Stimulated activated CD8-positive, alpha-beta memory T cell treated with anti-CD3 and anti-CD28 coated beads, Interleukin-2, amount 100 ng/mL, for 48 hours (primary cell): ENCODE measurements around the gene CASK.

Experiments
- DNase-seq, 2 donors: peaks; one replicate each; pipeline ENCODE4 v3.0.0-alpha.2; 2020; ENCODE audit warnings: low read depth in 2 of 2

The CASK gene

DNA sequence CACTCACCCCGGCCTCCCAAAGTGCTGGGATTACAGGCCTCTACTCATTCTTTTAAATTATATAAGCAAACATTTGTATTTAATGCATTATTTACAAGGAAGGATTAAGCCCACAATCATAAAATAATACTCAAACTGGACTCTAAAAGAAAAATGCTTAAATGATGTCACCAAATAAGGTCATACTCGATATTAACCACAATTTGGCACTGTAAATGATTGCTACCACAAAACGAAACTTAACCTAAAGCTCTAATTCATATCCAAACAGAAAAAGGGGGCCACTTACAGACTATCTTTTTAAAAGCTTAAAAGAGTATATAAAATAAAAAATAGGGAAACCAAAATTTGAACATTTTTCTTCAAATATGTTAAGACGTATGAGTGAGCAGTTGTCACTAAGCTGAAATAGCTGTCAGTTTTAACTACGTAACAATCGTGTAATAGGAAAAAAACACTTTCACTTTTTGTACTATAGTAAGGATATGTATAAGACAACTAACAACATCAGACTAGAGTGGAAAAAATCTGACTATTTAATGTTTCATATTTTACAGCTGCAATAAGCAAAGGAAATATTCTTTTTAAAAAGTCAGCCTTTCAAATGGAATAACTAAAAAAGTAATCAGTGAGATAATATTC, 342.8 kb downstream of the CASK start:
- no peak for DNase-seq

DNA sequence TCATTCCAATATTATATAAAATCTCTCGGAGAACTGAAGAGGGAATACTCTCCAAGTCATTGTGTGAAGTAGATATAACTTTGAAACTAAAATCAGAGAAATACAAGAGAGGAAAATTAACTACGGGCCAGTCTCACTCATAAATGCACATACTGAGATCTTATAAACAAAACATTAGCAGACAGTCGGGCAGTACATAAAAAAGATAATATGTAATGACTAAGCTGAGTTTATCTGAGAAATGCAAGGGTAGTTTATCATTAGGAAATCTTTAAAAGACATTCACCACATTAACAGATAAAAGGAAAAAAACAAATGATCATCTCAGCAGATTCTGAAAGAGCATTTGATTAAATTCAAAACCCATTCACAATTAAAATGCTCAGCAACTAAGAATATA, 359.5 kb downstream of the CASK start:
- no peak for DNase-seq

DNA sequence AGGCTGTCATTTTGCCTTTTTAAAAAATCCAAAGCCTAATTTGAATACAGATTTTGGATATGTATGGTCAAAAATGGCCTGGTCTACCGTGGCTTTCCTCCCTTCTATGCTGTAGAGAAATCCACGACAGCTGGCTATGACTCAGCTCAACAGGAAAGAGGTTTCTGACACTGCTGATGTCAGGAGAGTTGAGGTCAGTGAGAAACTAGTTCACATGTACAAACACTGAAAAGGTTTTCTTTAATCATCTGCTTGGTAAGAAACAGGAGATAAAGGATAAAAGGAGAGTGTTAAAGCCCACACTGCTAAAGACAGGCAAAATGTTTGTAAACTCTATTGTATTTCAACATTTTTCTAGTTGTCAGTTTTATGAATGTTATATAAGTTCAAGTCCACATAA, 362.3 kb downstream of the CASK start:
- DNase-seq = peak in 1 of 2 donors; percentile 5

DNA sequence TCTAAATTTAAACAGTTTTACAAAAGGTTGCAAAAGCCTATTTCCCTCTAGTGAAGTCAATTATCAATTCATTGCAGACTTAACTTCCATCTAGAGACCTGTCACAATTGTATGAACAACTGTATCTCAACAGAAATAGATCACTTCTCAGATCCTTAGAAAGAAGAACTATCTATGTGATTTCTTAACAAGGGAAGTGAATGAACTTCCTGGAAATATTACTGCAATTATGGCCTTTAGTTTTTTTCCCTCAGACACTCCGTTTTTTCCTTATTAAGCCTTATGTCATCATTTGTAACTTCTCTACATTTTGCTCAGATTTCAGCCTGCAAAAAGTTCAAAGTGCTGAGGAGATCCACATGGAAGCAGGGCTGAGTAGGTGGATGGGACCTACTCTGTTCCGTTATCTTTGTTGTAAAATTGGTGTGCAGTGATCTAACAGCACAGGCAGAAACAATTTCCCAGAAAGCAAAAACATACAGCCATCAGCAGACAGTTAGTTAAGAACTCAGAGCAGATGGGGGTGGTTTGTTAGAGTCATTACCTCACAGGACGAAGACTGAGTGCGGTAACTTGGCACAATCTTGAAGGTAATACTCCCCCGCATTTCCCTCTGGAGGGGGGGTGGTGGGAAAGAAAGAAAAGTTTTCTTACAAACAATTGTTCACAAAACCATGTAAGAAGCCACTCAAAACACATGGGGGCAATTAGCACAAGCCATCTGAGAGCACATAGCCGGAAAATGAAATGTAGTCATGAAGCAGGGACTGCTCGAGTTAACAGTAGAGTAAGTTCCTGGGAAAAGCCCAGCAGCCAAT, 363.9 kb downstream of the CASK start:
- peak in 1 of 2 donors; percentile 5 for DNase-seq

DNA sequence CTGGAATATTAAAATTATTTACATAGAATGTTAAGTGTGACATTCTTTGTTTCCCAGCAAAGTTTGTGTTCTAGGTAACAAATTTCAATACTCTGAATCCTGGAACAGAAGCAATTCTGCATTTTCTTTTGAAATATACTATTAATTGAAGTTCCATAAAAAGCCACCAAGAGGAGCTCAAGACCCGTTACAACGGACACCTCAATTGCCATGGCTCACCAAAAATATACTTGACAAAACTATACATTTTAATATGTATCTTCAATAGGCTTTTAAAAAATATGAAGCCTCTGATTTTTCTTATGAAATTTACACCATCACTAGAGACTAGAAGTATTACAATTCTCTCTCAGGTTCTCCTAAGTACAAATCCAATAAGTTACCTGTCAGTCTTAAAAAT, 364.8 kb downstream of the CASK start:
- DNase-seq = no peak

DNA sequence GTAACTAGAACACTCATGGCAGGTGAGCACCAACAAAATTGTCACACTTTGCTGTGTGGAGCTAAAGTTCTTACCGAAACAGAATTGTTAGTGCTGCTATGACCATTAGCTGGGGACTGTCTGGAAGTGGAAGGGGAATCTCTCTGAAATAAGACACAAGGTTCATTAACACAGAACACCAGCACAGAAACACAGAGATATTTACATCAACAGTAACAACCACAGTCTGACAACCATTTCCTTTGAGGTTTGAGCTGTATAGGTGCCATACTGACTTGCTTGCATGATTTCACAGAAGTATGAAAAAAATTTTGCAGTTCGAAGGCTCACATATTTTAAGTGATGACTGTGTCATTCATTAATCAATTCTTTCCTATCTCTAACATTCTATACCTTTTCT, 366.4 kb downstream of the CASK start:
- no peak for DNase-seq

DNA sequence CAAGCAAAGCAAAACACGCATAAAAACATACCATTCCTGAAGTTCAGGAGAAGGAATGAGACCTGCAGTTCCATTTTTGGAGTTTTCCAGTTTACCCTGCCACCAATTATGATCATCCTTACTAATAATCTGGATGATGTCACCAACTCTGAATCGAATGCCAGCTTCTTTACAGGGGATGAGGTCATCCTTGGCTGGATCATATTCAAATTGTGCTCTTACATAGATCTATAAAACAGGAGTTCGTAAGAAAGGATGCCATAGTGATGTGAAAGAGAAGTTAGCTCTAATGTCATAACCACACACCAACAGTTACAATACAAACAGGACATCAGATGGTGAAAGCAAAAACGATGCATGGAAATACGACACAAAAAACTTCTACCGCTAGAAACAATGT, 369.7 kb downstream of the CASK start:
- DNase-seq = no peak

DNA sequence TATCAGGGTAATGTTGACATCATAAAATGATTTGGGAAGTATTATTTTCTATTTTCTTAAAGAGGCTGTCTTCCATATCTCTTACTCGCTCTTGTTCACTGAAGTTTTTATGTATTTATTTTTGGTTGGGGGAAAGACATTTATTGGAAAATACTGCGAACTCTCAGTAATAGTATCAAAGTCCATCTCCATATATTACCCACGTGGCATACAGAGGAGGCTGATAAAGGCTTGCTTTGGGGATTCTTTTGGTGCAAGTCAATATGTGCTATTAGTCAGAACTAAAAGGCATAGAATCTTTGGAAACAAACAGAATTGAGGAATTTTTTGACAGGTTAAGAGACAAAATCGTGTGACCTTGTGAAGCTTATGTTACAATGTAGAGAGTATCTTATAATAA, 374.9 kb downstream of the CASK start:
- no peak for DNase-seq

DNA sequence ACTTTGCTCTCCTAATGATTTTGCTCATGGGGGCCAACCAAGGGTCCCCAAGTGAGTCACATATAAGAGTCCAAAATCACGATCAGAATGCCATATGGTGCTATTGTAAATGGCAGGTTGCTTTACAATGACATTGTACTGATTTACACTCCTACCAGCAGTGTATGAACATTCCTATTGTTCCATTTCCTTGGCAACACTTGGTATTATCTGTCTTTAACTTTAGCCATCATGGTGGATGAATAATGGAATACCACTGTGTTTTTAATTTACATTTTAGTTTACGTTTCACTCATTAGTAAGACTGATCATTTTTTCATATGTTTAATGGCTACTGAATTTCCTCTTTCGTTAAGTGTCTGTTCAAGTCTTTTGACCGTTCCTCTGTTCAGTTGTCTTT, 379.7 kb downstream of the CASK start:
- no peak for DNase-seq

DNA sequence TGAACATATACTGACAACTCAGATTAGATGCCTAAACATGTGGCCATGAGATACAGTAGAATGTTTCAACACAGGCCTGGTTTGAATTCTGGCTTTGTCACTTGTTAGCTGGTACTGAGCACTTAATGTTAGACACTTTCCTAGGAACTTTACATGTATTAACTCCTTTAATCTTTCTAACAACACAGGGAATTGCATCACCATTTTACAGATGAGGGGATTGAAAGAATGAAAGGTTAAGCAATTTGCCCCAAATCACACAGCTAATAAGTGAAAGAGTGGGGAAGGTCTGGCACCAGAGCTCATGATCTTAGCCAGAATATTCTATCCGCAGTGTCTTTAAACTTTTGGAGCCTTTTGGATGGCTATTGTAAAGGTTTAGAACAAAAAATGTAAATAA, 380.3 kb downstream of the CASK start:
- DNase-seq = no peak

DNA sequence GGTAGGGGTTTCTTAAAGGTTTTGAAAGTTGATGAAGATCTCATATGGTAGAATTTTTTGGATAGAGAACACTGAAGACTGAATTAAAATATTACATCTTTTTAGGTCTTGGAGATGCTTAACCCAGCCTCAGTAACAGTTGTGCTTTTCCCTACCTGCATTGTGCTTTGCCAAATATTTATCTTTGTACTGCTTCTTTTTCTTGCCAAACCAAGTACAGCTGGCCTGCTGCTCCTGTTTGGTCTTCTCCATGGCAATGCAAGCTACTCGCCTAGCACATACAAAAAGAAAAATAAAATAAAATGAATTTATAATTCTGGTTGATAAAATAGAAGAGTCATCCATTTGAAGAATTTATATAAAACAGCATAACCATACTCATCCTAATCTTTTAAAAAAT, 380.8 kb downstream of the CASK start:
- no peak for DNase-seq

DNA sequence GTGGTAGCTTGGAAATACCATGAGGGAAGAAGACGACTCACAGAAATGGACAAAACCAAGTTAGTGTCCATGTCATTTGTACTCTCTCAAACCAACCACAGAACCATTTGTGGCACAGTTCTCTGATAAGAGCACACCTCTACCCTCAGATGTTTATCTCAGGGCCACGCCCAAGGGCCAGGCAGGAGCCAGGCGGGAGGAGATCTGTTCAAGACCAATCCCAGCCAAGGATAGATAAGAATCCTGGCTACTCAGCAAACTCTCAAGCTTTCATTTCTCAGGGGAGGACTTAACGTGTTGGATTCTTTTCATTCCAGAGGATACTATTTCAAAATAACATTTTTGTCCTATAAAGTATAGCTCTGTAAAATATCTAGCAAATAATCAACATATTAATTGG, 381.2 kb downstream of the CASK start:
- DNase-seq = no peak

DNA sequence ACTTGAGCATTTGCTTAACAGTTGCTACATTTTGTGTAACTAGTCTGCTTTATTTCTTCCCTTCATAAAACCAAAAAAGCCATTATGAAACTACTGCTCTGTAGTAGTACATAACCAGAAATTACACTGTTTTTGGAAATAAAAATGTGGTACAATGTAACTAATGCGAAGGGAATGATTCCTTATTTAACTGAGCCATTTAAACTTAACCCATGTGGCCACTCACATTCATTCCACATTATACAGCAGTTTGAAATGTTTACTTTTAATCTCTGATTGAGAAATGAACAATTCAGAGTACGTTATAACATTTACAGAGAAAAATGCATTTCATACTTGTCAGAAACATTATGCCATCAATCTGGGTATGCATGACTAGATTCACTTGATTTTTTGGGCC, 382.0 kb downstream of the CASK start:
- DNase-seq = no peak

DNA sequence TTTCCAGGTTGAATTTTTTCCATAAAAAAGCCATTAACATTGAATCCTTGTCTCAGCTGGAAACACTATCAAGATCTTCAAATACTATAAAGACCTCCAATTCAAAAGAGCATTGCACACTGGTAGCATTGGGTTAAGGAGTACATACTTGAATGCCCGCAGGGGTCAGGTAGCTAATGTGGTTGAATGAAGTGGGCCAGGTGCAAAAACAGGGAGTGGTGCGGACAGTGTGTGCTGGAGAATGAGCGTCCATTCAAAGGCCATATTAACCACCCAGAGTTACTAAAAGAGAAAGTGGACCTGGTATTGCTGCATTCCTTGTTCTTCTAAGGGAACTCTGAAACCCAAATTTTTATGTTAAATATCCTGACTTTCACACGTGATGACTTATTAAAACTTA, 384.6 kb downstream of the CASK start:
- DNase-seq = no peak

DNA sequence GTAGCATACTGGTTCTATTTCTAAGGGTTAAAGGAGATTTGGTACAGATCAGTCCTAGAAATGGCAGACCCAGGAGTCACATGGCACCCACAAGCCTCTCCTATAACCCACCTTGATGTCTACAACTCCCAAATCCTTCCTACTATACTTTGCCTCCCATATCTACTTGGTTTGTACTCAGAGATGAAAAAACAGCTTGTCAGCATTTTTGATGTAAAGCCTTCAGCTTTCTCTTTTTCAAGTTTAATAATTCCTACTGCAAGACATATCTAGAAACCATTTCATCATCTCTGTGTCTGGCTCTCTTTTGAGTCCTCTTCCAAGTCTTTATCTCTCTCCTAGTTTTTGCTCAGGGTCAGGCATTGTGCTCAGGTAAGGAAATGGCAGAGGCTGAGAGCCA, 393.3 kb downstream of the CASK start:
- DNase-seq = no peak

DNA sequence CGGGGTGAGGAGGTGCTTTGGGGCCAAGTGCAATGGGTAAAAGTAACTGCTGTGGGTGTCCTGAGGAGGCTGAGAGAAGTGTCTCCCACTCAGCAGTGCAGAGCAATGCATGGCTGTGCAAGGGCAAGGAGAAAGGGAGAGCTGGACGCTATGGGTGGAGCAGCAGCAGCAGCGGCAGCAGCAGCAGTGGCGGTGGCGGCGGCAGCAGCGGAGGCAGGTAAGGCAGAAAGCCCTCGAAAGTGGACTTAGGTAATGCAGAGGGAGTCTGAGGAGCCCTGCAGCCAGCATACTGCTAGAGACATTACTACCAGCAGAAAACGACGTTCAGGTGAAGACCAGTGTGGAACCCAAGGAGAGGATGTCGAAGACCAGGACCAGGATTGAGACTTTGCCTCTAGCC, 394.1 kb downstream of the CASK start:
- DNase-seq = no peak

DNA sequence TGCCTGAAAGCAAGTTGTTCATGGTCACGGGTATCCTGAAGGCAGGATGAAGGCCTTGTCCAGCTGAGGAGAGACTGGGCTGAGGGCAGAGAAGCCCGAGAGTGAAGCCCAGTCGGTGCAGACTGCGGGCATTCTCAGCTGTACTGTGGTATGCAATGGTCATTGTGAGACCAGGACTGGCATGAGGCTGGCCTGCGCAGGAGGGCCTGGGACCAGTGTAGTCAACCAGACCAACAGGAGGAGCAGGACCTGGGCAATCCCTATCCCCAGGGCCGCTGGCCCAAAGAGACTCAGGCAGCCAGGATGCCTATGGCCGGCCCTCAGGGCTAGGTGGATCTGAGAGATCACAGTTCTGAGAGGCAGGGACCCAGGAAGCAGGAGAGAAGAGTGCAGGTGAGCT, 394.6 kb downstream of the CASK start:
- DNase-seq = no peak

DNA sequence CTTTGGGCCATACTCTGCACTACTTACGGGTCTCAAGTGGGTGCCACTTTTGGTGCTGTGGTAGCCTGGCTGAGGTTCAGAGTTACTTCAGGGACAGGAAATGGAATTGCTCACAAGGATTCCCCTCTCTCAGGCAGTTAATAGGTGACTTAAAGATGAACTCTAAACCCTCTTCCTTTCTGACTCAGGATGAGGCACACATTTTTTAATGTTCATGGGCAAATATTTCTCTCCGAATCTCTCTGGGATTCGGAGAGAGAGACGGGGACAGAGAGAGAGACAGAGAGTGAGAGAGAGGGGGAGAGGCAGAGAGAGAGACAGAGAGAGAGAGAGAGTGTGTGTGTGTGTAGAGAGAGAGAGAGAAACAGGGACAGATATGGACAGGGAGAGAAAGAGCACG, 396.4 kb downstream of the CASK start:
- DNase-seq = no peak

DNA sequence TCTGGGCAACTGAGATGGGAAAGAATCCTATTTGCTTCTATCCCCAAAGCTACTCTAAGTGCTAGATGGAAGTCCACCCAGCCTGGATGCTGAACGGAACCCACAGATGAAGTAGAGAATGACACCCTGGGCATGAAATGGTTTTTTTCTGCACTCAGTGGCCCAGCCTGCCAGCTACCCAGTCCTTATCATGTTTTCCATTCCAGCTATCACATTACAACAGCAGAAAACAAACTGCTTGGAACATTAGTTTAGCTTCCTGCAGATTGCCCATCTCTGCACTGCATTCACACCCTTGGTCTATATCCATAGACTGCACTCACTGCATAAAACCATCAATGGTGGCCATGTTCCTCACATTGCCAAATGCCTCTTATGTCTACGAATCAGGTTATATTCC, 397.1 kb downstream of the CASK start:
- no peak for DNase-seq

DNA sequence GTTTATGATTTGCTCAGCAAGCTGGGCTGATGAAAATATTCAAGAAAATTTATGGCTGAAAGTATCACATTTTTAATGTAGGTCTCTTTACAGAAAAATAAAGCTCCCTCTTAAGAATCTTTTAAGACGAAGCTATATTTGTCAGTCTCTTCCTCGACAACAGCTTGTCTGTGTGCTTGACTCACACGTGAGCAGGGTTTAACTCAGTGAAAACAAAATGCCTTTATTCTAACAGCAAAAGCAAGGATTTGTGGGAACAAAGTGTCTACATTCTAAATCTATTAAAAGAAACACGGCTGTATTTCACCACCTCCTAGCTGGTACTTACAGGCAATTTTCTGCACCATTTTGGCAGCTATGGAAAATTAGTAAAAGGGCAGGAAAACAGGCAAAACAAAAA, 400.7 kb downstream of the CASK start:
- no peak for DNase-seq

DNA sequence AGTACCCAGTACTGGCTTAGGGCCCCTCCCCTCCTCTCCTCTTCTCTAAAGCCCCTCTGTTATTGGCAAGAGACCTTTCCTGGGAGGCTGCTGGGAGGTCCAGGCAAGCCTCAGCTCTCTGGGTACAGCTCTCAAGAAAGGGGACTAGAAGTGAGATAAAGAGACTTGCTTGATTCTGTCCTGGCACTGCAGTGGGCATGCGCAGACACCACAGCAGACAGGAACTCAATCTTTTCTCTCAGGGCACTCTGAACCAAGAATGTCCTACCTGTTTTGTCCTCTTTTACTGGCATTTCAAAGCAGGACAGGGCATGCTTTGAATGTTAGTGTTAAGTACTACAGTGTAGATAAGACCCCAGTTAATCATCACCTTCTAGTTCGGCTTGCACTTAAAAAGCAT, 401.3 kb downstream of the CASK start:
- no peak for DNase-seq

DNA sequence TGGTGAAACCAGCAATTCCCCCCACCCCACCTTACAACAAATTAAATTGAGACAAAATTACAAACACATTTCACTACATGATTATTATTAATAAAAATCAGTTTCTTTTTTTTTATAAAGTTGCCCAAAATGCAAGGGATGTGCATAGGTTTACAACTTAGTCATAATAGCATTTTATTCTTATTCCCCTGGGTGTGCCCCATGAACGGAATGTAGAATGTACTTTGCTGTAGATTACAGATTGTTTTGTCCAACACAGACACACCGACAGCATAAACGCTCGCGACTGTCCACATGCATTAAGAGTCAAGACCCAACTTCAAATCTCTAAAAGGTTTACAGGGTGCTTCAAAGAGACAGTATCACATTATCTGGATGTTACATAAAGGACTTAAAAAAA, 403.9 kb downstream of the CASK start:
- no peak for DNase-seq

DNA sequence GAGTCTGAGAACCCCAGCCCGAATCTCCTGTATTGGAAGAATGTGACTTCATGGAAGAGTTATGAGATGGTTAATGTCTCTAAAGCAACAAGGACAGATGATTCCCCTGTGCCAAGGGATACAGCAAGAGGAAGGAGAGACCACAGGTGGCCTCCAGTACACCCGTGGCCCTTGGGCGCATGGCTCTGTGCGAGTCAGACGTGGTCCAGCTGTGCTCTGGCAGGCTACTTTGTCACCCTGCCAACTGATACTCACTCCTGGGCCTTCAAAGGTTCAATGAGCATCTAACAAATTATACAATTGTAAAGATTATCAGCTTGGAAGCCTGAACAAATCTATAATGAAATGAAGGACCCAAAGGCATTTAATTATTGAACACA, 404.5 kb downstream of the CASK start:
- no peak for DNase-seq
